GM19023 (cell line): ENCODE measurements around the gene PAIP2.
A peak's percentile ranks its signal among the peaks of the same experiment; 100 is the strongest.

ENCODE experiments used
- ATAC-seq: cut with Tn5 transposase; IDR thresholded peaks from one replicate; pipeline ENCODE4 v1.9.1; 2021; ENCODE audit warnings: mild to moderate bottlenecking, moderate library complexity; ENCODE audit not compliant: unreplicated experiment

PAIP2 gene

GRCh38 chr5:139391570-139392323 lies 50.1 kb downstream of the PAIP2 start:
- ATAC-seq: no peak

- ATAC-seq: no peak
Observed at GRCh38 chr5:139392324-139392677, 50.6 kb downstream of the PAIP2 start.

DNA sequence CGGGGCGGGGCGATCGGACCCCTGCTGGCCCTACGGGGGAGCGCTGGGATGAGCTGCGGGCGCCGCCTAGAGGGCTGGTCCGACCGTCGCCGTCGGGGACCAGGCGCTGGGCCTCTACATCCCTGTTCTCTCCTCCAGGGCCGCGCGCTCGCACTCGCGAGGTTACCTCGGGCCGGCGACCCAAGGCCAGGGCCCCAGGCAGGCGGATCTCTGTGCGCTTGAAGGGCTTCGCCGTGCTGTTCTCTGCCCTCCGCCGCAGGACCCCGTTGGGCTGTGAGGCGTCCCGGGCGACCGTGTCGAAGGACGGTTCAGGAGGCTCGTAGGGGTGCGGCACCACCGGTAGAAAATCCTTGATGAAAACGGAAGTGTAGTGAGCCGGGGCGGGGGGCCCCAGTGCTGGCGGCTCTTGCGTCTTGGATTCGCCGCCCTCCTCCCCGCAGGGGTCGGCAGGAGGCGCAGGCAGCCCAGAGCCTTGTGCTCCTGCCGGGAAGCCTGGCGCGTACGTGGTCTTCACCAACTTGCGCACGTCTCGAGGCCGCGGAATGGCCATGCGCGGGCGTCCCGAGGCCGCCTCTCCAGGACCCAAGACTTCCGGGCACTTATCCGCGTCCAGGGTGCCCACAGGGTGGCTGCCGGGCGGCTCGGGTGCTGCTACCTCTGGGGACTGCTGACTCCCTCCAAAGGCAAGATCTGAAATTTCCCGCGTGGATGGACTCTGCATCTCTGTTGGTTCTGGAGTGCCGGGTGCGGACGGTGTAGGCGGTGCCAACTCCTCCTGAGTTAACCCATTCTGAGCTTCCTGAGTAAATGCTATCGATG lies 51.2 kb downstream of the PAIP2 start:
- peak; percentile 45 for ATAC-seq

DNA sequence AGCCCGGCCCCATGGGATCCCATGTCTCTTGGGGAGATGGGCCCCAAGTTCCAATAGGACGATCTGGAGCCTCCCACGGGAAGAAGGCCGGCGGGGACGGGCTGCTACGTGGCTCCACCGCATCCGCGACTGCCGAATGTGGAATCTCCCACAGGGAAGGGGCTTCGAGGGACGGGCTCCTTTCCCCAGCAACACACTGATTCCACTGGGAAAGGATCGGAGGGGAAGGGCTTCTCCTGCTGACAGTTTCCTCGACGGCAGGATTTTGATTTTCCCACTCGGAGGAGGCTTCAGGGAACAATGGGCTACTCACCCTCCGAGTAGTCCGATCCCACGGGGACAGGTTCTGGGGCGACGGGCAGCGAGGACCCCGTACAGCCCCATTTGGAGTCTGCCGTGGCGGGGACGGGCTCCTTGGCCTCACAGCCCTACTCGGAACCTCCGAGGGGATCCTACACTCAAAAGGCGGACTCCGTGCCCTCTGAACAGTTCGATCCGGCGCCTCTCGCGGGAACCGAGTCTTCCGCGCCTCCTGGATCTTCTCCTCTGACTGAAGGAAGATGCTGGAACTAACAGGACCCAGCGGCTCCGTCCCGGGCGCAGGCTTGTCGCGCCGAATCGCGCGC lies 52.0 kb downstream of the PAIP2 start:
- no peak for ATAC-seq

- ATAC-seq: no peak
Observed at GRCh38 chr5:139394123-139394653, 52.5 kb downstream of the PAIP2 start.

- ATAC-seq: no peak
Observed at GRCh38 chr5:139394654-139395566, 53.3 kb downstream of the PAIP2 start, which contains the start of gene PROB1. Gene PROB1 (minus strand): TSS chr5:139395104. CDS start chr5:139395081, 23 bp downstream.

- ATAC-seq: no peak
Observed at GRCh38 chr5:139395844-139396640, 54.4 kb downstream of the PAIP2 start.

- no peak for ATAC-seq
Observed at GRCh38 chr5:139396691-139397090, 55.0 kb downstream of the PAIP2 start.

GRCh38 chr5:139397921-139398320 lies 56.3 kb downstream of the PAIP2 start:
- ATAC-seq: no peak

- no peak for ATAC-seq
Observed at GRCh38 chr5:139399501-139400121, 58.0 kb downstream of the PAIP2 start.

- ATAC-seq: no peak
Observed at GRCh38 chr5:139401546-139401945, 59.9 kb downstream of the PAIP2 start.

DNA sequence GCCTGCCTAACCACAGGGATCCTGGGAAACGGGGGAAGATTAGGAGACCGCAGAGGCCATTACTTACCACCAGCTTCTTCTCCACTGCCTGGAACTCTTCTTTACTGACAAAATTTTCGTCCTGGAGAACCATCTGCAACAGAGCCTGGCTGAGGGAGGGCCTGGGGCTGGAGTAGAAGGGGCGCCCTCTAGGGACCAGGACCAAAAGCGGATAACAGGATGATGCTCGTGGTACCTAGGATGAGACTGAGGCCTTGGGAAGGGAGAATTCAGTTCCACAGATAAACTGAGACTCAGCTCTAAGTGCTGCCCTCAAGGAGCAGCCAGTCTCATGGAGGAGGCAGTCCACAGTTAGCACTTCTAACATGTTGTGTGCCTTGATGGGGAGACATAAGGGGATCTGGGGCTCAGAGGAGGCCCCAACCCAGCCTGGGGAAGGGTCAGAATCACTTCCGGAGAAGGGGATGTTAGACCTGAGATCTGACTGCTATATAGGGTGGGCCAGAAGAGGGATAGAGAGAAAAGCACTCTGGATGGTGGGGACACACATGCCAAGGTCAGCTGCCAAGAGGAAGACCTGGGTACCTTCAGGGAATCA lies 61.0 kb downstream of the PAIP2 start:
- no peak for ATAC-seq

DNA sequence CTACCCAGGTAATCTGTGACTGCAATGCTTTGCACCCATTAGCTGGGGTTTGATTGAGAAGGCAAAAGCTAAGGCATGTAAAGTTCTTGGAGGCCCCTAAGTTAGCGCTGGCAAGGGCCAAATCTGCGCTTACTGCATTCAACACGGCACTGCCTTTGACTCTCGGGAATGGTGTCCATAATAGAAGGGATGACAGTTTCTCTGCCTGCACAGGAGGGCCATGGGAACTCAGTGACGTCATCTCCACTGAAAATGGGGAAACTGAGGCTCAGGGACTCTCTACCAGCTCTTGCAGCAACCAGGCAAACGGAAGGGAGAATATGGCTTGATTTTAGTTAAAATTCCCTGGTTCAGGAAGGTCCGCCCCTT lies 61.7 kb downstream of the PAIP2 start:
- ATAC-seq: no peak

DNA sequence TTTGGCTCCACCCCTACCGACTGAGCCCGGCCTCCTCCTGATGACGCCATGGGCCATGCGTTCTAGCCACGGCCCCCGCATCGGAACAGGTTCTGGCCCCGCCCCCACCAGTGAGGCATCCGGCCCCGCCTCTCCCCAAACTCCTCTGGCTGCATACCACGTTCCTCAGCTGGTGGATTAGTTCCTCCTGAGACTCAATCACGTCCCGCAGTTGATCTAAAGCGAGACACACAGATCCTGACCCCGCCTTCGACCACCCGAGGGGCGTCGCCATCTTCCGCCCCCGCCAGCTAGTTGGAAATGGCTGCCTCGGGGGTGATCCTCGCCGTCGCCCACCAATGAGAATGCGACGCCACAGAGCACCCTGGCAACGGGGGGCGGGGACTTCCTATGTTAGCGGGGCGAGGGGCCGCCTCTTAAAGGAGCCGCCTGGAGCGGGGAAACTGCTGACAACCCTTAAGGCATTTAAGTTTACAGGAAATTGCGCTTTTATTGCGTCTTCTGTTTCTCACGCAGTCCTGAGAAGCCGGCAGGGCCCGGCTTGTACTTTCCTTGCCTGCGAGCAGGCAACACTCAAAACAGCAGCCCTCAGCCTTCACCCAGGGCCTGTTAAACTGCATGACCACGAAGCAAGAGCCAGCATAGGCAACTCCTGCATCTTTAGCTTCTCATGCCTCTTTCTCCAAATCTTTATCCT lies 62.3 kb downstream of the PAIP2 start, which contains the start of gene SPATA24:
SPATA24 (minus strand) TSS at position 303 of the 697 bp plus-strand sequence; CDS start at position 274, 29 bp downstream.
- ATAC-seq: peak; percentile 85

GRCh38 chr5:139404484-139404840 lies 62.8 kb downstream of the PAIP2 start:
- ATAC-seq: no peak

DNA sequence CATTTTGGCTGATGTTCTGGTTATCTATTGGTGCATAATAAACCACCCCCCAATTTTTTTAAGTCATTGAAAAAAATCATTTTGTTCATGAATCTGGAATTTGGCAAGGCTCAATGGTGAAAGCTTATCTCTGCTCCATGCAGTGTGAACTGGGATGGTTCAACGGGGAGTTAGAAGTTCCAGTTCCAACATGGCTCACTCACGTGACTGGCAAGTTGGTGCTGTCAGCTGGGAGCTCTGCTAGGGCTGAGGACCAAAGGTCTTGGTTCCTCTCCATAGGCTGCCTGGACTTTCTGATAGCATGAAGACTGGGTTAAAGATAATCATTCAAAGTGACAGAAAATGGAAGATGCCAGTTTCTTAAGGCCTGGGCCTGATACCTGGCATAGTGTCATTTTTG lies 65.3 kb downstream of the PAIP2 start:
- ATAC-seq: no peak

GRCh38 chr5:139407517-139407916 lies 65.9 kb downstream of the PAIP2 start:
- ATAC-seq: no peak

- no peak for ATAC-seq
Observed at GRCh38 chr5:139408191-139408590, 66.5 kb downstream of the PAIP2 start.
